ENCODE measurements around the gene ASIC2.

ASIC2 gene

DNA sequence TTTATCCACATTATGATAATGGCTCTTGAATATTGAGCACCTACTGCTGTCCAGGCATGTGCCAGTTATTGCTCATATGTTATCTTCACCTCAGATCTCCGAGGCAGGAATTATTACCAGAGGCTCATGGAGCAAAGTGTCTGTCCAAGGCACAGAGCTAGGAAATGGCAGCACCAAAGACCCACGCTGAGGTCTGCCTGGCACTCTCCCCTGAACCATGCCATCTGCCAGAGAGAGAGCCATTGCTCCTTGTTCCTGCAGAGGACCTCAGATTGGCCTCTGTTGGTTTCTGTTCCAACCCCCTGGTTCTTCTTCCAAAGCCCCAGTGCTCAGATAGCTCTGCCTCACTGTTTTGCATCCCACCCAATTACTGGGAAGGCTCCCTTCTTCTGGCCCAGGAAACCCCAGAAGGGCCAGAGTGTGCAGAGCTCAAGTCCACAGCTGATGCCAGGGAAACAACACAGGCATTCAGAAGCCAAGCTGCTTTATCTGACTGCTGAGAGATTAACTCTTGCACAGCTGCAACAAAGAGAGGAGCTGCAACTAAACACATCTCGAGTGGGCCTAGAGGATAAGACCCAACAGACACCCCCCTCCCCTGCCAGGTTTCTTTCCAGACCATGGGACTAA is 5.9 kb downstream of the ASIC2 start:
- no peak for DNase-seq

DNA sequence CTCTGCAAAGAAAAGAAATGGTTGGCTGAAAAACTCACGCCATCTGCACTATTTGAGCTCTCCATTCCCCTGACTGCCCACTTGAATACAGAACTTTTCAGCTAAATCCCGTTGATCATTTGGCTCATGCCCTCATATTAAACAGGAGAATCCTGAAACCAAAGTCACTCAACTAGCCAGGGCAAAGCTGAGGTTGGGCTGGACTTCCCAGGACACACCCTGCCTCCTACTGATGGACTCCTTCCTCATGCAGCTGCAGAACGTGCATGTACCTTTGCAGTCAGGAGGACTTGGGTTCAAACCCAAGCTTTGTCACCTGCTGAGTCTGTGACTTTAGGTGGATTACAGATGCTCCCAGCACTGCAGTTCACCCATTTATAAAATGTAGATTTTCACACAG is 7.7 kb downstream of the ASIC2 start:
- no peak for DNase-seq

DNA sequence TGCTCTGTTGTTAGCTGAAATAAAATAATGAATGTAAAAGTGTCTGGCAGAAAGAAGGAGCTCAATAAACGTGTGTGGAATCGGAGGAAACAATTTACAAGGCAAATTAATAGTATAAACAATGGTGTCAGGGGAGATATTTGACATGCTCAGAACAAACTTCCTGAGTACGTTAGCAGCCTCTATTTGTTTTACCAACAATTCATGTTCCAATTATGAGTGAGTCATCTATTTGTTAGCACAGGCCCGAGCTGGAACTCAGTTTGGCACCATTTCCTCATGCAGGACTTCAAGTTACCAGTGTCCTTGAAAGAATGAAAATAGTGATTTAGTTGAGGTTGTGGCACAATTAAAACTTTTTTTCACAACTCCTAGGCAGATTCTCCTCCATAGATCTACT is 9.1 kb downstream of the ASIC2 start:
- DNase-seq, result peak; percentile 68

DNA sequence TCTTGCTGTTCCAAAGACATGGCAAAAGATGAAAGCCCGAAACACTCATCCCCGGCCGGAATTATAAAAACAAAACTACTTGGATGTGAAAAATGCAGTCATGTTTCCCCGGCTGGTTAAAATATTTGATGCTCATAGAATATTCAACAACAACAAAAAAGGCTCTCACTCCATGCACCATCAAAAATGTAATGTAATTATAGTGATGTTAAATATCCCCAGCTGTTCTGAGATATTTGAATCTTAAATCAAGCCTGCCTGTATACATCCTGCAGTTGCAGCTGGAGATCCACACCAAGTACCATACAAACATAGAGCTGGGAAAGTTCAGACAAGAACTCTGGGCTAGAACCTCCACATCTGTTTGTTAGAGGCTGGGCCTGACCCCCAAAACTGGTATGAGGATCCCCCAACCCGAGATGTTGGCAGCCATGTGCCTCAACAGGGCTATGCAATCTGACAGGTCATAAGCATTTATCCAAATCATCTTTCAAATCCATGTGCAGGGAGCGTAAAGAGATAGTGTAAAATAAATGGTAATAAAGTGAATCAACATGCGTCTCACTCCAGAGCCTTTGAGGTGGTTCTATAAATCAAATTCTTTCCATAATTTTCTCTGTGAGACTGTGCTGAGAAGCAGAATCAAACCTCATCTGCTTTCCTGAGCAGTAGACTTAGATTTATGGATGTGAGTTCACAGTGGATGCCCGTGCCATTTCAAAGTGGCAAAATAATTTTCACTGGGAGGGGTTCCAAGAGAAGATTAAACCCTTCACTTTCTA is 12.7 kb downstream of the ASIC2 start:
- no peak for DNase-seq

DNA sequence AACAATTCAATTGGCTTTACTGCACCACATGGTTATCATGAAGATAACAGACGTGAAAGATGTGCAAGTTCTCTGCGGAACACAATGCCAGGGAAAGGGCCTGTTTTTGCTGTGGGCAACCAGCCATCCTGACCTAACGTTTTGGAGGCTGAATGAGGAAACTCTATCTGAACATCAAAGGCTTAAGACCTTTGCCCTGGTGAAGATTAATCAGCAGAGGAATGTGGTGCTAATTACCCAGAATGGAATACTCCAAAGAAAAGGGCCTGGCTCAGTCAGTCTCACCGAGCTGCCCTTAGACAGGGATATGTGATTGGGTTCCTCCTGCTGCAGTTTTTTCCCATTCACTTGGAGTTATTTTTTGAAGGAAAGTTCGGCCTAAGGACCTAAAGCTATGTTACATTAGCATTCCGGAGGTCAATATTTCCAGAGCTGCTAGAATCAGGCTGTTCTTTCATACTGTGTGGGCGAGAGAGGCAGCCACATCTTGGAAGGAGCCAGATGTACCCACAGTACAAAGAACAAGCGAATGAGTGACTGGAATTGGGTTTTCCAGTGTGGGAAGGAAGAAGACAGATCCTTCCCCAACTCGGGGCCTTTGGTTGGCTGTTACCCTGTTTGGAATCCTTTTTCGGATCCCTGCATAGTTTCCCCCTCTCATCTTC is 15.5 kb downstream of the ASIC2 start:
- DNase-seq, result no peak

DNA sequence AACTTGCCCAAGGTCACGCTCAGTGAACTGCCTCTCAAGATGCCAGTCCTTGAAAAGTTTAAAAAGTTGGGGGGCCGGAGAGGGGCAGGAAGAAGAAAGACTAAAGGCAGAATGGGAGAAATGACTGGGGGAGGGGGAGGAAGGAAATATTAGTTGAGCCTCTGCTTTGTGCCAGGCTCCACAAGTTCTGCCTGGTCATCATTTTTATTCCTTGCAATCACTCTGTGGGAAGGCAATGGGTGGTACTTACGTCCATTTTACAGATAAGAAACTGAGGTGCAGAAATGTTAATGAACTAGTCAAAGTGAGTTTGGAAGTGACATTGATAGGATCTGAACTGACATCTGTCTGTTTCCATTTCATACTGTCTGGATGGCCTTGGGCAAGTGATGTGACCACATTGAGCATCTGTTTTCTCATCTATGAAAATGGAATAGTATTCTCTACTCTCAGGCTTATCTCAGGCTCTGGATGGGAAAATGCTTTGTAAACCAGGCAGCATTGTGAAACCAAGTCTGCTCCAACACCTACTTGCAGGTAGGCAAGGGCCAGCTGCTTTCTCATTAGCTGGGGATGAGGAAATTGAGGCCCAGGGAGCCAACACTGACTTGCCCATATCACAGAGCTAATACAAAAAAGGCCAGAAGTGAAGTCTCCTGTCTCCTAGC is 19.2 kb downstream of the ASIC2 start:
- DNase-seq, result no peak

DNA sequence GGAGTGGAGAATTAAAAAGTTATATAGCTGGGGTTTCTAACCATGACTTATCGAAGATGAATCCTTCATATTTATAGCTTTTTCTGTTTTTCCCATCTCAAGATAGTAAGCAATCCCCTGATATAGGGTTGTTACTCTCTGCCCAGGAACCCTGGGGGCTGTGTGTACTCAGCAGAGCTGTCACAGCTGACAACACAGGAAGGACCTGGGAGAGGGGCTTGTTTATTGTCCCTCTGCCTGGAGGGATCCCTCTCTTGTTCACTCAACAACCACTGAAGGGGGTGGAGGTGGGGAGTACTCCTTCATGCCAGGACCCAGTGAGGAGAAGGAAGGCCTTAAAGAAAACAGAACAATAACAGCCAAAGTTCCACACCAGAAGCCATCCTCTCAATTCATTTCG is 19.8 kb downstream of the ASIC2 start:
- DNase-seq, result no peak

DNA sequence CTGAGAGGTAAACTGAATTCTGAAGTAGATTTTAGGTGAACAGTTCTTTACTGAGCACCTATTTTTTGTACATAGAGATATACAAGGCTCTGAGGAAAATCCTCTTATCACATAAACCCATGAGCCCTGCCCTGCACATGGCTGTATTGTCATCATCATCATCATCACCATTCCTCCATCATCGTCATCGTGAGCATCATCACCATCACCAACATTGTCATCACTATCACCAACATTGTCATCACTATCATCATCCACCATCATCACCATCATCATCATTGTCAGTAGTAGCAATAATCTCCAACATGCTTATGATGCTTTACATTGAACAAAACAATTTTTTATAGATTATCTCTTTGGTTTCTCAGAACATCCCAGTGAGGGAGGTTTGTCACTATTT is 20.7 kb downstream of the ASIC2 start:
- DNase-seq, result no peak

DNA sequence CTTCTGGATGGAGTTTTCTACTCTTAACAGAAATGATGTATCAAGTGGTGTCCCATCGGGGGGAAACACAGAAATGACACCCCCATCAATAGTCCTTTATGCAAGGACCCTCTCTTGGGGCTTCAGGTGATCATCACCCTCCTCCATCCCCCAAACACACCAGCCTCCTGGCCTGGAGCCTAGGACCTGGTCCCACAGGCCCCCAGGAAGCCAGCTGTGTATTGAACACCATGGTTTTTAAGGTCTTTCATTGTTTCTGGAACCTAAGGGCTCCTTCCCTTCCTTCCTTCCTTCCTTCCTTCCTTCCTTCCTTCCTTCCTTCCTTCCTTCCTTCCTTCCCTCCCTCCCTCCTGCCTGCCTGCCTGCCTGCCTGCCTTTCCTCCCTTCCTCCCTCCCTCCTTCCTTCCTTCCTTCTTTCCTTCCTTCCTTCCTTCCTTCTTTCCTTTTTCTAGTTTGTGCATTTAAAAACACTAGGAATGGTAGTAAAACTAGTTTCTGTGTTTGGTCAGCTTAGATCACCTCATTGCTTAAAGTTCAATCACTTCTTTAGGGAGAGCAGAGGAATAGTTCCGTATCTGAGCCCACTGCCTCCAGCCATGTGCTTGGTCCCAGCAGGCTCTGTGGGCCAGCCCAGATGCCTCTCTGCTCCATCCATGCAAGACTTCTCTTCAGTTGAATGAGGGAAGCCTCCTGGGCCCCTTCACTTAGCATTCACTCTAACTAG is 23.6 kb downstream of the ASIC2 start:
- DNase-seq, result no peak

DNA sequence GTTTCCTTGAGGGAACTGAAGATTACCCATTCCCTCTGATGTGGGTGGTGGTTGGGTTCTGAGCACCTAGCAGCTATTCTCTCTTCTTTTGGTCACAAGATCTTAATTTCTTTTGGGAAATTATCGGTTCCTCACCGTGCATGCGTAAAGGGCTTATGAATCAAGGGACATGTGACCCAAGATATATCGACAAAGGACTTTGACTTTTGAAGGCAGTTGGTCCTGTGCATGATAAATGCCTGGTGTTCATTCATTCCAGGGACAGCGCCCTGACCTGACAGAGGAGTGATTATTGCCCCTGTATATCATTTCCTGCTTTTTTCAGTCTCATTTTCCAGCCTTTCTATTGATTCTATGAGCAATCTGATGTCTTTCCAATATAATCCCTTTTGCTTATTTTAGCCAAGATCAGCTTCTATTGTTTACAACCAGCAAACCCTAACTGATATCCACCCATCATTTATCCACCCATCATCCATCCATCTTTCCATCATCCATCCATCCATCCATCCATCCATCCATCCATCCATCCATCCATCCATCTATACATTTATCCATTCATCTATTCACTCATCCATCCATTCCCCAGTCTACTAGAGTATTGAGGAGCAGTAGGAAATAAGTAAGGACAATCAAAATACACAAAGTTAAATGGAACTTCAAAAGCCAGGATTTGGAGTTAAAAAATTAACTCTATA is 25.1 kb downstream of the ASIC2 start:
- no peak for DNase-seq

DNA sequence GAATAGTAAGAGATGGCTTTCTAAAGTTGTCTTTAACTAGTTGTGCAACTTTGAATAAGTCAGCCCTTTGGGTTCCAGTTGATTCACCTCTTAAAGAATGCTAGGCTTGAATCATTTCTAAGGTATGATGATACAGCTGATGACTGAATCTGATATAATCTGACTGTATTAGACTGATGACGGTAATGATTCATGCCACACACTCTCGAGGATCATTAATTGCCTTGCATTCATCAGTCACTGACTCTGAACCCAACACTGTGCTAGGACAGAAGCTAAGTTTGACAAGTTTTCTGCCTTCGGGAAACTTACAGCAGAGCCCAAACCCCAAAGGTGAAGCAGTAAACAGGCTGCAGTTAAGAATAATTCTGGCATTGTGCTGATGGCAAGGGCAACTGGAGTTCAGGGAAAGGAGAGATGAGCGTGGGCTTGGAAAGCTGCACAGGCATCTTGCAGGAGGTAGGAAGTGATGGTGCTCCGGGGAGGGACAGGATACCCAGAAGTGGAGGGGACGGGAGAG is 25.8 kb downstream of the ASIC2 start:
- DNase-seq, result peak; percentile 86

DNA sequence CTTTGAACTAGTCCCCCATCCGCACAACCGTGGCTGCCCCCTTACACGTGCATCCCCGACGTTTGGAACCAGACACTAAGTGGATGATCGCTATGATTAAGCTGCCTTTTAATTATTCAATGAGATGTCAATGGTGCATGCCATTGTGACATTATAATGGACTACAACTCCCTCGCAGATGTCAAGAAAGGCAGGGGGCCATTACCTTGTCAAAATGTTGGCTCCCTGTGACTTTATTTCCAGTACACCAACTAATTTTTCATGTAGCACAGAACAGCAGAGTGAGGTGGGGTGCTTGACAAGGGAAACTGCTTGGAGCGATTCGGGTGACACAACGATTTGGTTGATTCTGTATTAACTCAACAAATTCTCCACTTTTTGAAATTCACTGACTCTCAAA is 26.5 kb downstream of the ASIC2 start:
- no peak for DNase-seq

DNA sequence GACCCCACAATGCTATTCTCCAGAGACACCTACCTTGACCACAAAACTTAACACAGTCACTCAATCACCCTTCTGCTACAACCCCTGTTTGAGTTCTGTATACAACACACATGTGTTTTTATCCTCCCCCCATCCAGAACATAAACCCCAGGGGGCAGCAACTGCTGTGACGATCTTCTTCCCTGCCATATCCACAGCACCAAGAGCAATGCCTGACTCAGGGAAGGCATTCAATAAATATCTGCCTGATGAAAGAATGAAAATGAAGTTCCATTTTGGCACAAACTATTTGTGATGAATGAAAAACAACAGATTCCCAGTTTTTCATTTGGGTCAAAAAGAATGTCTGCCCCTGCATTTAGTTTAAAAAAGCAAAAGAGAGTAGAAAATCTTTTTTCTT is 27.0 kb downstream of the ASIC2 start:
- peak; percentile 15 for DNase-seq

DNA sequence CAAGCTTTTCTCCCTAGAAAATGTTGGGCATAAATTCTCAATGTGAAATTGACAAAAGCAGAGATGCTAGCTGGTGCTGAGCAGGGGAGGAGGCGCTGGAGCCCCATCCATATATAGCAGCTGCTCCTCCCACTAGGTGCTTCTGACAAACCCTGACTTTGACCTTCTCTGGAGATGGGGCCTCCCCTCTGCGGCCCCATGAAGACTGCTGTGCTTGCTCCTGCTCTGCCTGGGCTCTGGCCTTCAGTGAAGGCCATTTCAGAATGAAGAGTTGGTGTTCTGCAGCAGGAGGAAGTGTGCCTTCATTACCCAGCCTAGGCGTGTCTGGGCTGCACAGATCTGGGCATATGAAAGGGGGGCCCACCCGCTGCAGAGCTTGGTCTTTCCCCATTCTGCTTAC is 29.7 kb downstream of the ASIC2 start:
- DNase-seq, result no peak

DNA sequence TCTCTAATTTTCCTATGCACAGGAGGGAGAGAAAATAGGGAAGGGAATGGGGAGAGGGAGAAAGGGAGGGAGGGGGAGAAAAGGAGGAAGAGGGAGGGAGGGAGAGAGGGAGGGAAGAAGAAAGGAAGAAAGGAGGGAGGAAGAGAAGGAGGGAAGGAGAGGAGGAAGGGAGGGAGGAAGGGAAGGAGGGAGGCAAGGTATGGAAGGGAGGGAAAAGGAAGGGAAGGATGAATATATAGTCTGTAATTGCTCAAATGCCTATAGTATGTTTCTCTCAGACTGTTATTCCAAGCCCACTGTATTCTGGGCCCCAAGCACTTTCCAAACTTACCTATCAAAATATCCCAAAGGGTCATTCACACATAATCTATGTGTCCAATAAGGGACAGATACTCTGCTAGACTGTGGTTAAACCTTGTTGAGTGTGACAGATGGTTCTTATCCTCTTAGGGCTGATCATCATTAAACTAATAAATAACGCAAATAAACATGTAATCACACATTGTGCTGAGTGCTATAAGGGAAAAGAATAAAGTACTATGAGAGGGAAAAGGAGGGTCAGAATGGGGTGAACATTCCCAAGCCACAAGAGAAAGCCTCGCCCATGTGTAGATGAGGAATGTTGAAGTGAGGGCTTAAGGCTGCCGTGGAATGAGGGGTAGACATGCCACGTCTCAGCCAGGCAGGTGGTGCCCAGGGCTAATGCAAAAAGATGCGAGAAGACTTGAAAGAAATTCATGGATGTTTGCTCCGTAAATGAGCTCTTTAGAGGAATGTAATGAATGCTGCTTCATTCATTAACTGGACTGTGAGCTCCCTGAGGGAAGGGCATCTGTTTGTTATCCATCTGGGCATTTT is 30.6 kb downstream of the ASIC2 start:
- no peak for DNase-seq

DNA sequence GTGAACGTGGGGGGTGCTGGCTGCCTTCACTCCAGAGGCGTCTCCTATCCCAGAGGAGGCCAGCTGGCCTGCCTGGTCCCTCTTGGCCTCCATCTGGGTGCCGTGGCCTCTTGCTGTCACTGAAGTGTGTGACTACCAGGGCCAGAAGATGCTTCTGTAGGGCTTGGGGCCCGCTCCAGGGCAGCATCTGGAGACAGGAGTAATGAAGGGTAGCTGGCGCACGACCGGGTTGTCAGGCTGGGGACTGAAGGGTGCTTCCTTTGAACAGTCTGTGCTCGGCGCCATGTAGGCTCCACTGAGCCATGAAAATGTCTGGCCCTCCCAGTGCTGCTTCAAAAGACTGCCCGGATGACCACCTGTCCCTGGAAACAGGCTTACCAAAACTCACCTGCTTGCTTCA is 31.3 kb downstream of the ASIC2 start:
- no peak for DNase-seq

DNA sequence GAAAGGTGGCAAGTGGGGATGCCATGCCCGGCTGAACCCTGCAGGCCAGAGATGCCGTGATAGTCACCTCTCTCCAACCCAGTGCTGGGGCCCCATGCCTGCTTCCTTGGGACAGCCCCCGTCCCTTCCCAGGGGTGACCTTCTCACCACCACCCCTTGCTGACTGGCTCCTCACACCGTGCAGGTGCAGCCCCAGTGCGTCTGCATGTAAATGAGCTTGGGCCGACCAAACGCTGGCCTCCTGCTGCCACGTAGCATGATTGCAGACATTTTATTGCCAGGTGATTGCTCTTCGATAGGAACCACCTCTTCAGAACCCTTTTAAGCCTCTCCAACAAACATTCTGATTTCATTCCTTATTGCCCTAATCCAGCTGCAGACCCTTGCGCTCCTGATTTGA is 32.5 kb downstream of the ASIC2 start:
- no peak for DNase-seq

DNA sequence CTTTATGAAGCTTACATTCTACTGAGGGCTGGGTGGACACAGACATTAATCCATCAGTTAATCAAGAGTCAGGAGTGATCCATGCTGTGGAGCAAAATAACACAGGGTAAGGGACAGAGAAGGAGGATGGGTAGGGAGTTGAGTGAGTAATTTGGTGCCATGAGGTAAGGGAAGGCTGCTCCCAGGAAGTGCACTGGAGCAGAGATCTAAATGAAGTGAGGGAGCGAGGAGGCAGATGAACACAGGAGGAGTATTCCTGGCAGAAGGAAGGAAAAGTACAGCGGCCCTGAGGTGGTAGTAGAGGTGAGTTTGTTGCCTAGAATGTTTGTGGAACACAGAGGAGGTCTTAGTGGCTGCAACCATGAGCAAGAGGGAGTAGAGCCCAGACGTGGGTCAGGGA is 34.8 kb downstream of the ASIC2 start:
- DNase-seq, result no peak

DNA sequence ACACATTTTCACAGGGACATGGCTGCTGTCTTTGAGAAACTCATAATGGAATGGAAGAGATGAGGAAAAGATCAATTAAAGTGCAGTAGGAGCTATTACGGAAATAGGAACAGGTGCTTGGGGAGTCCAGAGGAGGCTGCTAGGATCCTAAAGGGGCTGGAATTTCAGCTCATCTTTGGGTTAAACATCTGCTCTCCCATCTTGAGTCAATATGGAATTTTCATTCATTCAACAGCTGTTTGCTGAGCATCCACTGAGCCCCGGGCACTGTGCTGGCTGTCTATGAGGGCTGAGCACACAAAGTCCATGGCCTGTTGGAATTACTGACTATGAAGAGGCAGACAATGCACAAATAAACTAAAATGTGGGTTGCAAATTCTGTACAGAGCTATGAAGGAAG is 47.9 kb downstream of the ASIC2 start:
- no peak for DNase-seq

DNA sequence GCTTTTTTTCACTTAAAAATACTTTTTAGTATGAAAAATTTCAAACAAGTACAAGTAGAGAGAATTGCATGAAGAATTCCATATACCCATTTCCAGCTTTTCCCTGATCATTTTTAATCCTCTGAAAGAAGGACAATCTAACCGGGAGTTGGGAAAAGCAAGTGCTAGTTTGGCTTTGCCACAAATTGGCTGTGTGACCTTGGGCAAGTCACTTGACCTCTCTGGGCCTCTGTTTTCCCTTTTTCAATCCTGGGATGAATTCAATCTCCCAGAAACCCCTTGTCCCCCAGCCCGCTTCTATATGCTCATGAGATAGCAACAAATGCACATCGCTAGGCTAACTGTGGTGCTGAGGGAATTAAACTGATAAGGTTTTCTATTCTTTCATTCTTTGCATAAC is 49.4 kb downstream of the ASIC2 start:
- no peak for DNase-seq
